GM13976 (cell line): ENCODE measurements around the gene DRC3.
"Not testable (repeated sequence)": the region's sequence is repeated elsewhere in the genome, so short reads cannot be mapped to it uniquely, and the experiment has no call there.

Source experiments
- DNase-seq: peaks from one replicate; pipeline ENCODE4 v3.0.0; 2012; ENCODE audit warnings: low spot score
- CTCF ChIP-seq: IDR thresholded peaks from 2 replicates; pipeline ENCODE4 v1.5.1; 2012; ENCODE audit warnings: borderline replicate concordance, mild to moderate bottlenecking; ENCODE audit not compliant: insufficient read depth; ENCODE audit errors: extremely low read depth, missing control alignments, control extremely low read depth
- in situ Hi-C: fragments of 300-500 bp; cut with MboI; formaldehyde crosslinking; loops from one replicate; pipeline ENCODE4 v1.12.0; 2022; ENCODE audit warnings: low sequenced_read_pairs, mixed read lengths, inconsistent platforms; ENCODE audit not compliant: unreplicated experiment

DRC3 gene

GRCh38 chr17:17952691-17953090, 20.0 kb upstream of the DRC3 start:
- no peak for TF ChIP-seq CTCF
- DNase-seq: no peak
- in situ Hi-C loops: no loop called here

DNA sequence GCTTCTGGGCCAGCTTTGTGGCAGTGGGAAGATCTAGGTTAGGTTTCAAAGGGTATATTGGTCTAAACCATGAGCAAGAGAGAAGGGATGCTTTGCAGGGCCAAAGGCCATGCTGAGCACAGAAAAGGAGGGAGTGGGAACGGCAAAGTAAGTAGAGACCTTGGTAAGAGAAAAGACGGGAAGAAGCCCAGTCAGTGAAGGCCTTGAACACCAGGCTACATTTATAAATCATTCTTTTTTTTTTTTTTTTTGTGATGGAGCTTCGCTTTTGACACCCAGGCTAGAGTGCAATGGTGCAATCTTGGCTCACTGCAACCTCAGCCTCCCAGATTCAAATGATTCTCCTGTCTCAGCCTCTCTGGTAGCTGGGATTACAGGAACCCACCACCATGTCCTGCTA, 18.6 kb upstream of the DRC3 start:
- in situ Hi-C loops: no loop called here
- no peak for DNase-seq

DNA sequence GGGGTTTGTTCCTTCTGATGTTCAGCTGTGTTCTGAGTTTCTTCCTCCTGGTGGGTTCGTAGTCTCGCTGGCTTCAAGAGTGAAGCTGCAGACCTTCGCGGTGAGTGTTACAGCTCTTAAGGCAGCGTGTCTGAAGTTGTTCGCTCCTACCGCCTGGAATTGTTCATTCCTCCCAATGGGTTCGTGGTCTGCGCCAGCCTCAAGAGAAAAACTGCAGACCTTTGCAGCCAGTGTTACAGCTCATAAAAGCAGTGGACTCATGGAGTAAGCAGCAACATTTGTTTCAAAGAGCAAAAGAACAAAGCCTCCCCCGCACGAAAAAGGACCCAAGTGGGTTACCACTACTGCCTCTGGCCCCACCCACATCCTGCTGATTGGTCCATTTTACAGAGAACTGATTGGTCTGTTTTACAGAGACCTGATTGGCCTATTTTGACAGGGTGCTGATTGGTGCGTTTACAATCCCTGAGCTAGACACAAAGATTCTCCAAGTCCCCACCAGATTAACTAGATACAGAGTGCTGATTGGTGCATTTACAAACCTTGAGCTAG, 16.8 kb upstream of the DRC3 start:
- in situ Hi-C loops, DNase-seq: not testable (repeated sequence)

More for the DNA sequence above, 18.6 kb upstream of the DRC3 start:
- no peak for TF ChIP-seq CTCF

GRCh38 chr17:17957584-17957916, 15.1 kb upstream of the DRC3 start:
- TF ChIP-seq CTCF: no peak
- in situ Hi-C loops: no loop called here
- DNase-seq: no peak

DNA sequence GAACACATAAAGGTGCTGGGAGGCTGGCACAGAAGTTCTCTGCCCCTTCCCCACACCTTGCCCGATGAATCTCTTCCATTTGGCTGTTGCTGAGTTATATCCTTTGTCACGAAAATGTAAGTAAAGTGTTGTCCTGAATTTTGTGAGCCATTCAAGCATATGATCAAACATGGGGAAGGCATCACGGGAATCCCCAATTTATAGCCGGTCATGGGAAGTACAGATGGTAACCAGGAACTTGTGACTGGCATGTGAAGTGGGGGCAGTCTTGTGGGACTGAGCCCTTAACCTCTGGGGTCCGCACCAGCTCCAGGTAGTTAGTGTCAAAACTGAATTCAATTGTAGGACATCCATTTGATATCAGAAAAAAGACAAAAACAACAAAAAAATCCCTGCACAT, 13.7 kb upstream of the DRC3 start:
- no peak for TF ChIP-seq CTCF
- in situ Hi-C loops: no loop called here
- no peak for DNase-seq

GRCh38 chr17:17959520-17960361, 12.9 kb upstream of the DRC3 start:
- DNase-seq: no peak
- in situ Hi-C loops: no loop called here
- no peak for TF ChIP-seq CTCF

DNA sequence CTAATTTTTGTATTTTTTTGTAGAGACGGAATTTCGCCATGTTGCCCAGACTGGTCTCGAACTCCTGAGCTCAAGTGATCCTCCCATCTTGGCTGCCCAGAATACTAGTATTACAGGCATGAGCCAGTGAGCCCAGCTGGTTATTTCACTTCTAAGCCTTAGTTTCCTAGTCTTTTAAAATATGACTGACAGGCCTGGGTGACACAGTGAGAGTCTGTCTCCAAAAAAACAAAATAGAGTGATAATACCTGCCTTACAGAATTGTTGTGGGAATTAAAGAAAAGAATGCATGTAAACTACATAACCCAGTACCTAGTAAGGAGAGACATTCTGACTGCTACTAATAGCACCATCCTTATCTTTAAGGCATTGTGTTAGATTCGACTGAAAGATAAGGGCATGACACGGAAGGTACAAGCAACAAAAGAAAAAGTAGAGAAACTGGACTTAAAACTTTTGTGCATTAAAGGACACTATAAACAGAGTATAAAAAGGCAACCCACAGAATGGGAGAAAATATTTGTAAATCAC, 12.1 kb upstream of the DRC3 start:
- no peak for DNase-seq
- no peak for TF ChIP-seq CTCF
- in situ Hi-C loops: no loop called here
